ENCODE data around the gene KRT73.

DNA sequence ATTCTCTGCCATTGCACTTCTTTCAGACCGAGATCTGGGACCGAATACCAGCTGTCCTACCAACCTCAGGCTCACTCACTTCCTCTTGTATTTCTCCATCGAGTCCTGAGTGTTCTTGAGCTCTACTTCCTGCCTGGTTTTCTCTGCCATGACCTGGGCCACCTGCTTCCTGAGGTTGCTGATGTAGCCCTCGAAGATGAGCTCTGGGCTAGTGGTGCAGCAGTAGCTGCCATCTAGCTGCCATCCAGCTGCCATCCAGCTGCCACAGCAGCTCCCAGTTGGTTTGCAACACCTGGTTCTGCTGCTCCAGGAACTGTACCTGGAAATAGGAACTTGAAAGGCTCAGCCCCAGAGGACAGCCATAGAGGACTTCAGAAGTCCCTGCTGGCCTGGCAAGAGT, 15.0 kb upstream of the KRT73 start:
- TF ChIP-seq FOXM1 (IDR thresholded peaks at IDR 0.05; ENCODE audit: borderline replicate concordance): no peak
- TF ChIP-seq NFRKB (IDR thresholded peaks at IDR 0.05): no peak
- no peak for TF ChIP-seq BHLHE40 (IDR thresholded peaks at IDR 0.05; ENCODE audit: borderline replicate concordance)
- TF ChIP-seq ARNT (IDR thresholded peaks at IDR 0.05): no peak
- no peak for TF ChIP-seq SP1 (IDR thresholded peaks at IDR 0.05)
- no peak for TF ChIP-seq FOXK2 (IDR thresholded peaks at IDR 0.05)
- TF ChIP-seq ZNF384 (IDR thresholded peaks at IDR 0.05): no peak

Measured in HEK293T (cell line).